Islet of Langerhans (tissue), 1 donor: ENCODE measurements around the gene RBM6.
"Not testable (repeated sequence)": the region's sequence is repeated elsewhere in the genome, so short reads cannot be mapped to it uniquely, and the experiment has no call there.

ENCODE experiments used
- FAIRE-seq: peaks from one replicate; lab custom pipeline; 2011; peaks lifted over from hg19 to GRCh38; lab: Jason Lieb, UNC

RBM6 gene

DNA sequence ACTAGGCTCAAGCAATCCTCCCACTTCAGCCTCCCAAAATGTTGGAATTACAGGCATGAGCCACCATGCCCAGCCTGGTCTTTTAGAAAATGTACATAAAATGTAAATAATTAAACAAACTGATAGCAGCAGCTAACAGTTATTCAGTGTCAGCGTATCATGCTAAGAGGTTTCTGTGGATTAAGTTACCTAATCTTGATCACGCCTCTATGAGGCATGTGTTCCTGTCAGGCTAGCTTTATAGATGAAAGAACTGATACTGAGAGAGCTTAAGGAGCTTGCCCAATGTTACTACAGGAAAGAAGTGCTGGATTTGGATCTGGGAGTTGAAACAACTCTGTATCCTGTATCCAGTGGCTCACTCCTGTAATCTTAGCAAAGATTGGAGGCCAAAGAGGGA lies 25.0 kb upstream of the RBM6 start:
- no peak for FAIRE-seq

DNA sequence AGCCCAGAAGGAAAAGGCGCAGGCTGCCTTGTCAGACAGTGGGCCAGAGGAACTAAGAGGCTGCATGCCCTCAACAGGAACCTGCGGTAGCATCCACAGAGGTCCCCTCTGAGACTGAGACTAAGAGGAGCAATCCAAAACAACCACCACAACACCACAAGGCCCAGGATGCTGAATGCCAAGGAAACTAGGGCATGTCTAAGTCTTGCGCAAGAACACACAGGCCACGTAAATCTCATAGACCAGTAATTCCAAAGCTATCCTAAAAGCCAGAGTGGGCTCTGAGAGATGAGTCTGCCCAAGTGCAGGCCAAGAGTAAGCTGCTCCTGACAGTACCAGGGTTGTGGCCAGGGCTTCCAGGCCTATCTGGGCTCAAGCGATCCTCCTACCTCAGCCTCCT lies 23.3 kb upstream of the RBM6 start:
- FAIRE-seq = no peak

DNA sequence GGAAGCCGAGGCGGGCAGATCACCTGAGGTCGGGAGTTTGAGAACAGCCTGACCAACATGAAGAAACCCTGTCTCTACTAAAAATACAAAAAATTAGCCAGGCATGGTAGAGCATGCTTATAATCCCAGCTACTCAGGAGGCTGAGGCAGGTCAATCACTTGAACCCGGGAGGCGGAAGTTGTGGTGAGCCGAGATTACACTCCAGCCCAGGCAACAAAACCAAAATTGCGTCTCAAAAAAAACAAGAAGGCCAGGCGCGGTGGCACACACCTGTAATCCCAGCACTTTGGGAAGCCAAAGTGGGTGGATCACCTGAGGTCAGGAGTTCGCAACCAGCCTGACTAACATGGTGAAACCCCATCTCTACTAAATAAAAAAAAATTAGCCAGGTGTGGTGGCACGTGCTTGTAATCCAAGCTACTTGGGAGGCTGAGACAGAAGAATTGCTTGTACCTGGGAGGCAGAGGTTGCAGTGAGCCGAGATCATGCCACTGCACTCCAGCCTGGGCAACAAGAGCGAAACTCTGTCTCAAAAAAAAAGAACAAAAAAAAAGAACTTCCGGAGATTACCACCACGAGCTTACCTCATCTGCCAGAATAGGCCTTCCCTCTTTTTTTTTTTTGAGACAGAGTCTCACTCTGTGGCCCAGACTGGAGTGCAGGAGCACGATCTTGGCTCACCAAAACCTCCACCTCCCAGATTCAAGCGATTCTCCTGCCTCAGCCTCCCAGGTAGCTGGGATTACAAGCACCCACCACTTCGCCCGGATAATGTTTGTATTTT lies 22.0 kb upstream of the RBM6 start:
- not testable (repeated sequence) for FAIRE-seq

DNA sequence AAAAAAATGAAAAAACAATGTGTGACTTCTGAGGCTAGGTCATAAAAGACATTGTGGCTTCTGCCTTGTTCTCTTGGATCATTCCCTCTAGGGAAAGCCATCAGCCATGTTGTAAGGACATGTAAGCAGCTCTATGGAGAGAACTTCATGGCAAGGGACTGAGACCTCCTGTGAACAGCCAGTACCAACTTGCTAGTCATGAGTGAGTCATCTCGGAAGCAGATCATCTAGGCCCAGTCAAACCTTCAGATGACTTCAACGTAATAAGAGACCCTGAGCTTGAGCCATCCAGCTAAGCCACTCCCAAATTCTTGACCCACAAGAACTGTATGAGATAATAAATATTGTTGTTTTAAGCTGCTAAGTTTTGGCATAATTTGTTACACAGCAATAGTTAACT lies 15.3 kb upstream of the RBM6 start:
- no peak for FAIRE-seq

DNA sequence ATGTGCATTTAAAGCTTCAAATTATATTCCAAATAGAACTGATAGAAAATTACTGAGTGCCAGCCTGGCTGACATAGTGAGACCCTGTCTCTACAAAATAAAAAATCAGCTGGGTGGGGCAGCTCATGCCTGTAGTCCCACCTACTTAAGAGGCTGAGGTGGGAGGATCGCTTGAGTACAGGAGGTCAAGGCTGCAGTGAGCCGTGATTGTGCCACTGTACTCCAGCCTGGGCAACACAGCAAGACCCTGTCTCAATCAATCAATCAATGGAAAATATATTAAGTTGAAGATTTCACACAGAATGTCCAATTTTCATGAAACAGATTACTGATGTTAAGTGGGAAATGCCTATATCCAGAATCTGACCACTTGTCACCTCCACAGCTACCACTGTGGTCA lies 14.5 kb upstream of the RBM6 start:
- no peak for FAIRE-seq

DNA sequence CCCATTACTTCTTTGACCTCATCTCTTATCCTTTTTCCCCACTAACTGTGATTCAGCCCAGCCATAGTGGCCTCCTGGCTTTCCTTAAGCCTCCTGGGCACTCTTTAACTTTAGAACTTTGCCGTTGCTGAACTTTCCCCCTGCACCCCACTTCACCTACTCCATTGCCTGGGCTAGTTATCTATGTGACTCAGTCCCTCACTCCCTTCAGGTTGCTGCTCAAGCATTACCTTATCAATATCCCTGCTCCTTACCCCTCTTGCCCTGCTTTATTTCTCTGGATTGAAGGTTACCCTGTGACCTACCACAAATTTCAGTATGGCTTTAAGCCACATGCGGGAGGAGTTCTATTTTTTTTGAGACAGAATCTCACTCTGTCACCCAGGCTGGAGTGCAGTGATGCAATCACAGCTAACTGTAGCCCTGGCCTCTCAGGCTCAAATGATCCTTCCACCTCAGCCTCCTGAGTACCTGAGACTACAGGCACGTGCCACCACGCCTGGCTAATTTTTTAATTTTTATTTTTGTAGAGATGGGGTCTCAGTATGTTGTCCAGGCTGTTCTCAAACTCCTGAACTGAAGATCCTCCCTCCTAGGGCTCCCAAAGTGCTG lies 13.7 kb upstream of the RBM6 start:
- FAIRE-seq = no peak

DNA sequence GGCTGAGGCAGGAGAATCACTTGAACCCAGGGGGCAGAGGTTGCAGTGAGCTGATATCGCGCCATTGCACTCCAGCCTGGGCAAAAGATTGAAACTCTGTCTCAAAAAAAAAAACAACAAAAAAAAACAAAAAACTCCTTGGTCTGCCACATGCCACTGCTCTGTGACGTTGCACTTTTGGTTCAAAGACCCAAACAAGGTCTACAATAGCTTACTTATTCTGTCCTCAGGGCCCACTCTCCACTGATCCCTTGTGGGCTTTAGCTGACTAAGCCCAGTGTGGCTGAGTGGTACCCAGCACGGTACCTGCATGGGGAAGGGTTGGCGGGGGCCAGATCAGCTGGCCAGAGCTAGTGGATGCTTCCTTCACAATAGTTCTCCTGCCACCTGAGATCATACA lies 12.2 kb upstream of the RBM6 start:
- FAIRE-seq = no peak

DNA sequence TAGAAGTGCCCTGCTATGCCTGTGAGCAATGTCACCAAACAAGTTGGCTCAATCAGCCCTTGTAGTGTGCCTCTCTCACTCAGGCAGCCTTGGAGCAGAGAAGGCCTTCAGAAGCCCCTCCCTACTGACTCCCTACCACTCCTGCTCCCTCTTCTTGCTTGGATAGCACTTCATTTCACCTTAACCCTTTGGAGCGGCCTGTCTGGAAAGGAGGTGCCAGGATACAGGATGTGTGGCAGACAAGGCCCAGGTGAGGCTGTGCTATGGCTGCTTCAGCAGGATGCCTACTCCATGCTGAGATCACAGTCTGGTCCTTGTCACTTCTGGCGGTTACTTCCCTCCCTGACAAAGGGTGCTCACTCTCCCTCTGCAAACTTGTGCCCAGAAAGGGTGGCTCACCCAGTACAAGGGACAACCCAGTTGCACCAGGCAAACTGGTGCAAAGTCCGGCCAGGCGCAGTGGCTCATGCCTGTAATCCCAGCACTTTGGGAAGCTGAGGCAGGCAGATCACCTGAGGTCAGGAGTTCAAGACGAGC lies 11.4 kb upstream of the RBM6 start:
- FAIRE-seq = no peak

DNA sequence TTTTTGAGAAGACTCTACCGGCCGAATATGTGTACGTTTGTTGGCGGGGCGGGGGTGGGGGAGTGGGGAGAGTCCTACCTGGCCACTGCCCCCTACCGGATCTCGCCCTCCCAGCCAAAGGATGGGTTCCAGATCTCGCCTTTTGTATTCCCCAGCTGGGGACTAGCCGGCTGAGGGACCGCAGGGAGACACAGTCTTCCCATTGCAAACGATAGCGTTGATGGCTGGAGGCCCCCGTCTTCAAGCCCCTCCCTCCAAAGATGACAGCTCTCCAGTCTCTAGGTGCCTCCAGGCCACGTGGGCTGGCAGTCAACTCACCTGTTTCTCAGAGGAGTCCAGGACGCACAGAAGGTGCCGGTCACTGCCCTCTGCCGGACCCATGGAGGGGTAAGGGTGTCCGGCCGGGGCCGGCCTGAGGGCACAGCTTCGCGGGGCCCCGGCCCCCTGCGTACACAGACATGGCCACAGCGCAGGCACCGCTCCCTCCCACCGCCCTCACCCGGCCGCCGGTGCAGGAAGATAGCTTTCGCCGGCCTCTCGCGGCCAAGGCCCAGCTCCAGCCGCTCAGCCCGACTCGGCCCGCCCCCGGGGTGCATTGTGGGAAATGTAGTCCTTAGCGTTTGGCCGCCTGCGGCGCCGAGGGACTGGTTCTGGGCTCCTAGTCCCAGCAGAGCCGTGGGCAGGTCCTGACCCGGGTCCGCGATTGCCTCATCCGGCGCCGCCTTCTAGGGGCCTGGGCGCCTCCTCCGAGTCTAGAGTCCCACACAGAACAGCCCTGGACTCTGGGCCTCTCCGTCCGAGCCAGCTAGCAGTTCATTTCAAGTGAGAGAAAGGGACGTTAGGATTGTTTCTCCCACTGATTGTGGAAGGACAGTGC lies 10.4 kb upstream of the RBM6 start, which contains the start of gene MON1A:
Gene MON1A (minus strand): TSS at position 521 of the 877 bp plus-strand sequence. CDS start 16,465 bp downstream, outside the sequence.
- no peak for FAIRE-seq

DNA sequence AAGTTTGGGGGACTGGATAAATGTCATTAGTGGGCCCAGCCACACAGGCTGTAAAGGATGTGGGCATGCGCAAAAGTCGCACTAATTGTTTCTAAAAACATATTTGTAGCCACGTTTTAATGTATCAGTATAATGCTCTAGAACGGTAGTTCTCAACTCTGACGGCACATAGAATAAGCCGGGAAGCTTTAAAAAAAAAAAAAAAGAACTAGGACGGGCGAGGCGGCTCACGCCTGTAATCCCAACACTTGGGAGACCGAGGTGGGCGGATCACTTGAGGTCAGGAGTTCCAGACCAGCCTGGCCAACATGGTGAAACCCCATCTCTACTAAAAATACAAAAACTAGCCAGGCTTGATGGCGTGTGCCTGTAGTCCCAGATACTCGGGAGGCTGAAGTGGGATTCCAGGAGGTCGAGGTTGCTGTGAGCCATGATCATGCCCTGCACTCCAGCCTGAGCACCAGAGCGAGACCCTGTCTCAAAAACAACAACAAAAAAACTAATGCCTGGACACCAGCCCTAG lies 9.7 kb upstream of the RBM6 start:
- FAIRE-seq = no peak

DNA sequence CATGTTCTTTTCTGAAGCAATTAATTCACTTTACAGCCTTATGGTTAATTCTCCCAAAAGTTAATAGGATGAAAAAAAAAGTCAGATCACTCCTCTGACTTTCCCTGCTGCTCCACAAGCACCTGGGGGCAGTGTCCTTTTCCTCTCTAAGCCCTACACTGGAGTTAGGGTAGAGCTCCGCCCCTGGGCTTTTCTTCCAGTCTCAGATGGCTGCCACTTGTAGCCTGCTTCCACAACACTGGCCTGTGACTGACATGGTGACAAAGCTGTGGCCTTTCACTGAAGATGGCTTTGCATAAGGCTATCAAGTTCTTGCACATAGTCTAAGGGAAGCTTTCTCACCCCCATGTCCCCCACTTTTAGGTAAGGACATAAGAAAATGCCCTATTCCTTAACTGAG lies 9.0 kb upstream of the RBM6 start:
- FAIRE-seq = no peak

DNA sequence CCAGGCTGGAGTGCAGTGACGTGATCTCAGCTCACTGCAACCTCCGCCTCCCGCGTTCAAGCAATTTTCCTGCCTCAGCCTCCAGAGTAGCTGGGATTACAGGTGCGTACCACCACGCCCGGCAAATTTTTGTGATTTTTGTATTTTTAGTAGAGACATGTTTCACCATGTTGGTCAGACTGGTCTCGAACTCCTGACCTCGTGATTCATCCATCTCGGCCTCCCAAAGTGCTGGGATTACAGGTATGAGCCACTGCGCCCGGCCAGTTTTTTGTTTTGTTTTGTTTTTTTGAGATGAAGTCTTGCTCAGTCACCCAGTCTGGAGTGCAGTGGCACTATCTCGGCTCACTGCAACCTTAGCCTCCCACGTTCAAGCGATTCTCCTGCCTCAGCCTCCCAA lies 7.7 kb upstream of the RBM6 start:
- FAIRE-seq = not testable (repeated sequence)

DNA sequence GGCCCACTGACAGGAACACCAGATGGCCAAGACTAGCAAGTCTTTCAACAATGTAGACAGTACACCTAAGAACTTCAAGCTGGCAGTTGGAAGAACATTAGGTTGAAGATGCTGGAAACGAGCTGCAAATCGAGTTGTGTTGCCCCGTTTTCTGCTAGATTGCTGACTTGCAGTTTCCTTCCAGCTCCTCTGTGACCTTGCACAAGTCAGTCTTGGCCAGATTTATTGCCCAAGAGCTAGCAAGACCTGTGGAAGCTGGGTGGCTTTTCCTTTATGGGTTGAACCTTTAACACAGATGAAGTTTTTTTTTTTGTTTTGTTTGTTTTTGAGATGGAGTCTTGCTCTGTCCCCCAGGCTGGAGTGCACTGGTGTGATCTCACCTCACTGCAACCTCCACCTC lies 2.9 kb upstream of the RBM6 start:
- FAIRE-seq = no peak

DNA sequence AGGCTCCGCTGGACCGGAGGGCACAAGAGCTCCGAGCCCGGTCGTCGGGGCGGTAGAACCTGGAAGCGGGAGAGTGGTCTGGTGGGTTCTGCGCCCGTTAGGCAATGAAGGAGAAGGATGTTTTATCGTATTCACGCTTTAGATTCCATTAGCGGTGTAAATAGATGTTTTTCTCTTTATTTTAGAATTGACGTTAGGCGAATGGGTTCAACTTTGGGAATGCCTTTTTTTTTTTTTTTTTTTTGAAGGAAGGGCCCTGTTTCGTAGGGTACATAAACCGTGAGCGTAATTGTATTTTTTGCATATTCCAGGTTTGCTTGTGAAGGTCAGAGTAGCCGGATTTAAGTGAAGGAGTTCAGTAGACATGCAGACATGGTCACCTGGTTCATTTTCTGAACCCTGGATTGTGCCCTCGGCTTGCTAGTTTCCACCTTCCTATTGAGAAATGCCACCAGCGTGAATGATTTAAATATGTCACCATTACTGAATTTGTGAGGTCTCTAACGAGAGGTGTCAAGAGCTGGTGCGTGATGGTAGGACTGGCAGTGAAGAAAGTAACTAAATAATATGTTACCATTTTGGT lies 808 bp downstream of the RBM6 start:
- FAIRE-seq = no peak

DNA sequence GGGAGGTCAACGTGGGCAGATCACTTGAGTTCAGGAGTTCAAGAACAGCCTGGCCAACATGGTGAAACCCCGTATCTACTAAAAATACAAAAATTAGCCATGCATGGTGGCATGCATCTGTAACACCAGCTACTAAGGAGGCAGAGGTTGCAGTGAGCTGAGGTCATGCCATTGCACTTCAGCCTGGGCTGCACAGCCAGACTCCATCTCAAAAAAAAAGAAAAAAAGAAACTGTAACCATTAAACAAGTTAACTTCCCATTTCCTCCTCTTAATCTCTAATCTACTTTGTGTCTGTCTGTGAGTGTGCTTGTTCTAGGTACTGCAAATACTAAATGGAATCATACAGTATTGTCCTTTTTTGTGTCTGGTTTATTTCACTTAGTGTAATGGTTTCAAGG lies 2.7 kb downstream of the RBM6 start:
- no peak for FAIRE-seq

DNA sequence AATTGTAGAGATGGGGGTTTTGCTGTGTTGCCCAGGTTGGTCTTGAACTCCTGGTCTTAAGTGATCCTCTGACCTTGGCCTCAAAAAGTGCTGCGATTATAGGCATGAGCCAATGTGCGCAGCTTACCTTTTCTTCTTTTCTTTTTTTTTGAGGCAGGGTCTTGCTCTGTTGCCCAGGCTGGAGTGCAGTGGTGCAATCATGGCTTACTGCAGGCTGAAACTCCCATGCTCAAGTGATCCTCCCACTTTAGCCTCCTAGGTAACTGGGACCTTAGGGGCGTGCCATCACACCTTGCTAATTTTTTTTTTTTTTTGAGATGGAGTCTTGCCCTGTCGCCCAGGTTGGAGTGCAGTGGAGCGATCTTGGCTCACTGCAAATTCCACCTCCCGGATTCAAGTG lies 13.0 kb downstream of the RBM6 start:
- no peak for FAIRE-seq

DNA sequence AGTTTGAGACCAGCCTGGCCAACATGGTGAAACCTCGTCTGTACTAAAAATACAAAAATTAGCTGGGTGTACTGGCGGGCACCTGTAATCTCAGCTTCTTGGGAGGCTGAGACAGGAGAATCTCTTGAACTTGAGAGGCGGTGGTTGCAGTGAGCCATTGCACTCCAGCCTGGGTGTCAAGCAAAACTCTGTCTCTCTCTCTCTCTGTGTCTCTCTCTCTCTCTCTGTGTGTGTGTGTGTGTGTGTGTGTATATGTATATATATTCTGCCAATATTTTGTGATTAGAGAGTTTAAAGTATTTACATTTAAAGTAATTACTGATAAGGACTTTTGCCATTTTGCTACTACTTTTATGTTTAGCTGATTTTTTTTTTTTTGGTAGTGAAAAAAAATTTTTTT lies 15.7 kb downstream of the RBM6 start:
- FAIRE-seq = no peak

DNA sequence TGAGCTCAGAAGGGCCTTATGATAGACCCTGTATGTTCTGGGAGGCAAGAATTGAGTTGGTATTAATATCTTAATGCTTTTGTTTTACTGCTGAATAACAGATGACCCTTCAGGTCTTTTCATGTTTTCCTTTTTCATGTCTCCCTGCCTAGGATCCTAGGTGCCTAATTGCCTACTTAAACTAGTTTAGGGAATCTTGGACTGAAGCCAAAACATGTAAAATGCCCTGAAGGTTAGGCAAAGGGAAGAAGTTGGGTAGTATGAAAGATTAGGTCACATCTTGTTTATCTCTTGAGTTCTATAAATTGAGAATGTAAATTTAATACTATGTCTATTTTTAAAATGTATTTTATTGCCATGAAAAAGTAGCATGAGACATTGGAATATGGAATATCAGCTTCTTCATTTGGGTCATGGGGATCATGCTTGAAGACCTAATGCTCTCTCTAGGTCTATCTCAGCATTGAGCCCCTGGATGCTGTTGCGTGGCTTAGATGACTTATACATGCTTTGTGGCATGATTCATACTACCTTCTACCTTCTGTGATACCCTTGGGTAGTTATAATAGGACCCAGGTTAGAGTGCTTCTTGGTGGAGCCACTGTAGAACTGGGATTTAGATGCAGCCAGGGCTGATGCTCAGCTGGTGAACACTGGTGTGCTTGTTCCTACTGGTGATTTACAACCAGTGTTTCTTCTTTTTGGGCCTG lies 26.4 kb downstream of the RBM6 start:
- no peak for FAIRE-seq

DNA sequence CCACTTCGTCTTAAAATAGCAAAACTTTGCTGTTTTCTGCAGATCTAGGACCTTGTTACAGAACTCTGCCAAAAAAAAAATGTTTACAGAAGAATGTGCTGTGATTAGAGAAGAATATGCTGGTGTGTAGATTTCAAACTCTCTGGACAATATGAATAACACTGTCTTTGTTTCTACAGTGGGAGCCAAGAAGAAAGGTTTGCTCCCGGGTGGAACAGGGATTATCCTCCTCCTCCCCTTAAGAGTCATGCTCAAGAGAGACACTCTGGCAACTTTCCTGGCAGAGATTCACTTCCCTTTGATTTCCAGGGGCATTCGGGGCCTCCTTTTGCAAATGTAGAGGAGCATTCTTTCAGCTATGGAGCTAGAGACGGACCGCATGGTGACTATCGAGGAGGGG lies 27.3 kb downstream of the RBM6 start:
- FAIRE-seq = no peak

DNA sequence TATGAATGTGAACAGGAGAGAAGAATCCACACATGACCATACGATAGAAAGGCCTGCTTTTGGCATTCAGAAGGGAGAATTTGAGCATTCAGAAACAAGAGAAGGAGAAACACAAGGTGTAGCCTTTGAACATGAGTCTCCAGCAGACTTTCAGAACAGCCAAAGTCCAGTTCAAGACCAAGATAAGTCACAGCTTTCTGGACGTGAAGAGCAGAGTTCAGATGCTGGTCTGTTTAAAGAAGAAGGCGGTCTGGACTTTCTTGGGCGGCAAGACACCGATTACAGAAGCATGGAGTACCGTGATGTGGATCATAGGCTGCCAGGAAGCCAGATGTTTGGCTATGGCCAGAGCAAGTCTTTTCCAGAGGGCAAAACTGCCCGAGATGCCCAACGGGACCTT lies 28.4 kb downstream of the RBM6 start:
- FAIRE-seq = no peak

DNA sequence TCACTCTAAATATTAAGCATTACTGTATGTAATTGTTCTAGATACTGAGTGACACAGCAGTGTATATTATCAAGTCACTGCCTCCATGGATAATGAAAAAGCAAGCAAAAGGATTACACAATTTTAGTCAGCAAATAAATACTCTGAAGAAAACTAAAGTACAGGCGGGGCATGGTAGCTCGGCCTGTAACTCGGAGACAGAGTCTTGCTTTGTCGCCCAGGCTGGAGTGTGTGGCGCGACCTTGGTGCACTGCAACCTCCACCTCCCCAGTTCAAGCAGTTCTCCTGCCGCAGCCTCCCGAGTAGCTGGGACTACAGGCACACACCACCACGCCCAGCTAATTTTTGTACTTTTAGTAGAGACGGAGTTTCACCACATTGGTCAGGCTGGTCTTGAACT lies 32.7 kb downstream of the RBM6 start:
- no peak for FAIRE-seq

DNA sequence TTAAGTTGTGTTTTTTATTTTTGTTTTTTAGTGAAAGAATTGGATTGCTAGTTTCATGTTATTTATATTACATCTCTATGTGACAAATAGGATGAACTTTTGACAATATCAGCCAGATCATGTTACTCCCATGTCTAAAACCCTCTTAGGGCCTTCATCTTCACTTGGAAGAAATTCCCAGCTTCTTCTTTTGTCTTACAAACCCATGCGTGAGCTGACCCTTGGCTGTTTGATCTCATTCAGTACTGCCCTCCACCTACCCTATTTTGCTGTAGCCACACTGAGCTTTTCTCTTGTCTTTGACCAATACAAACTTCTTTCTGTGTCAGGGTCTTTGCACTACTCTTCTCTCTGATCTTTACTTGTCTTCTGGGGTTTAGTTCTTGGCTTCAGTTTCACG lies 37.0 kb downstream of the RBM6 start:
- FAIRE-seq = no peak
